Measurements from ENCODE around the gene ATP9A.

DNA sequence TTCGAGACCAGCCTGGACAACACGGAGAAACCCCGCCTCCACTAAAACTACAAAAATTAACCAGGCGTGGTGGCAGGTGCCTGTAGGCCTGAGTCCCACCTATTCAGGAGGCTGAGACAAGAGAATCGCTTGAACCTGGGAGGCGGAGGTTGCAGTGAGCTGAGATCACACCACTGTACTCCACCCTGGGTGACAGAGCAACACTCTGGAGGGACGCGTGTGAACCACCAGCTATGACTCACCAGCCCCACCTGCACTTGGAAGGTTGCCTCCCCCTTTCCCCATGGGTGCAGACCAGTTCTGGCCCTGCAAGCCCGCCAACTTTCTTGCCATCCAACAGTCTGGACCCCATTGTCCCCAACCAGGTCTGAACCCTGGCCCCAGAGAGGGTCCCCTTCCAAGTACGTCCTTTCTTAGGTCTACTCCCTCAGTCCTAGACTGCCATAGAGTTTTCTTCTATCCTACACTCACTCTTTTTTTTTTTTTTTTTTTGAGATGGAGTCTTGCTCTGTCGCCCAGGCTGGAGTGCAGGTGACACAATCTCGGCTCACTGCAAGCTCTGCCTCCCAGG is 29.2 kb downstream of the ATP9A start:
- TF ChIP-seq POLR2A (IDR thresholded peaks at IDR 0.05): no peak
- TF ChIP-seq, protein P1, sequence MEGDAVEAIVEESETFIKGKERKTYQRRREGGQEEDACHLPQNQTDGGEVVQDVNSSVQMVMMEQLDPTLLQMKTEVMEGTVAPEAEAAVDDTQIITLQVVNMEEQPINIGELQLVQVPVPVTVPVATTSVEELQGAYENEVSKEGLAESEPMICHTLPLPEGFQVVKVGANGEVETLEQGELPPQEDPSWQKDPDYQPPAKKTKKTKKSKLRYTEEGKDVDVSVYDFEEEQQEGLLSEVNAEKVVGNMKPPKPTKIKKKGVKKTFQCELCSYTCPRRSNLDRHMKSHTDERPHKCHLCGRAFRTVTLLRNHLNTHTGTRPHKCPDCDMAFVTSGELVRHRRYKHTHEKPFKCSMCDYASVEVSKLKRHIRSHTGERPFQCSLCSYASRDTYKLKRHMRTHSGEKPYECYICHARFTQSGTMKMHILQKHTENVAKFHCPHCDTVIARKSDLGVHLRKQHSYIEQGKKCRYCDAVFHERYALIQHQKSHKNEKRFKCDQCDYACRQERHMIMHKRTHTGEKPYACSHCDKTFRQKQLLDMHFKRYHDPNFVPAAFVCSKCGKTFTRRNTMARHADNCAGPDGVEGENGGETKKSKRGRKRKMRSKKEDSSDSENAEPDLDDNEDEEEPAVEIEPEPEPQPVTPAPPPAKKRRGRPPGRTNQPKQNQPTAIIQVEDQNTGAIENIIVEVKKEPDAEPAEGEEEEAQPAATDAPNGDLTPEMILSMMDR (IDR thresholded peaks at IDR 0.05): no peak

All from right lobe of liver (tissue), 4 donors.